IMR-90 (cell line): Measurements from ENCODE around the gene RERE. TPM values are rescaled to one million over a fixed set of nuclear protein-coding genes. Genes with fewer than 3 reads are reported as not detected.

Experiments
- ATAC-seq: fragments of 200-7000 bp; cut with Tn5 transposase; 2 replicates; pipeline ENCODE4 v1.9.1; 2020; ENCODE audit warnings: low read depth, mild to moderate bottlenecking, moderate library complexity
- BruUV-seq: library from RNA; stranded (reverse); fragments of 400-500 nt; replicated peaks from 2 replicates; lab custom pipeline; 2021; lab: Mats Ljungman, UMichigan
- CTCF ChIA-PET: fragments of 300-600 bp; formaldehyde crosslinking; extraction: SDS; loops from one replicate; lab custom pipeline; 2021; ENCODE audit warnings: antibody characterized with exemption; lab: Yijun Ruan, JAX
- POLR2A ChIA-PET: fragments of 300-600 bp; sonication (Branson Sonifier 250); formaldehyde crosslinking; loops from one replicate; lab custom pipeline; 2022; ENCODE audit warnings: antibody characterized with exemption; ENCODE audit not compliant: unreplicated experiment; lab: Charles Lee
- DNase-seq: peaks from one replicate; pipeline ENCODE4 v3.0.0; 2013
- H2AFZ ChIP-seq: replicated peaks from 2 replicates; pipeline ENCODE3; 2013; ENCODE audit warnings: low read length, mild to moderate bottlenecking; ENCODE audit not compliant: poor library complexity
- H2AK5ac ChIP-seq: 2 replicates; pipeline ENCODE4 v1.6.1; 2013; ENCODE audit warnings: low read depth, low read length, inconsistent platforms
- H2AK9ac ChIP-seq: replicated peaks from 2 replicates; pipeline ENCODE3; 2013; ENCODE audit warnings: mild to moderate bottlenecking, low read depth, low read length, moderate library complexity; ENCODE audit not compliant: poor library complexity
- H2BK120ac ChIP-seq: 2 replicates; pipeline ENCODE4 v1.6.1; 2013; ENCODE audit warnings: low read depth, low read length, inconsistent platforms
- H2BK15ac ChIP-seq: 3 replicates; pipeline ENCODE4 v1.6.1; 2013; ENCODE audit warnings: low read depth, low read length, inconsistent platforms
- H2BK20ac ChIP-seq: 2 replicates; pipeline ENCODE4 v1.6.1; 2013; ENCODE audit warnings: low read depth, mild to moderate bottlenecking, inconsistent platforms, low read length, moderate library complexity
- H2BK5ac ChIP-seq: 2 replicates; pipeline ENCODE4 v1.6.1; 2013; ENCODE audit warnings: mild to moderate bottlenecking, low read depth, low read length, inconsistent platforms; ENCODE audit not compliant: poor library complexity, severe bottlenecking
- H3K14ac ChIP-seq: replicated peaks from 2 replicates; pipeline ENCODE4 v1.6.1; 2013; ENCODE audit warnings: low read depth, low read length, inconsistent platforms
- H3K18ac ChIP-seq: 2 replicates; pipeline ENCODE4 v1.6.1; 2013; ENCODE audit warnings: low read depth, low read length, control low read depth
- H3K23ac ChIP-seq: 2 replicates; pipeline ENCODE4 v1.6.1; 2013; ENCODE audit warnings: low read depth, low read length, inconsistent platforms
- H3K27ac ChIP-seq: 2 replicates; pipeline ENCODE4 v1.5.1; 2013; ENCODE audit warnings: mild to moderate bottlenecking, control low read depth, low read length; ENCODE audit not compliant: insufficient read depth
- H3K27me3 ChIP-seq: 2 replicates; pipeline ENCODE4 v1.6.1; 2013; ENCODE audit warnings: low read length; ENCODE audit not compliant: control insufficient read depth, insufficient read depth
- H3K36me3 ChIP-seq: 2 replicates; pipeline ENCODE4 v1.6.1; 2013; ENCODE audit warnings: low read length, mixed read lengths; ENCODE audit not compliant: control insufficient read depth, insufficient read depth
- H3K4ac ChIP-seq: 2 replicates; pipeline ENCODE4 v1.6.1; 2013; ENCODE audit warnings: low read depth, low read length, inconsistent platforms
- H3K4me1 ChIP-seq: 2 replicates; pipeline ENCODE4 v1.6.1; 2013; ENCODE audit warnings: low read length, mixed read lengths; ENCODE audit not compliant: control insufficient read depth, insufficient read depth
- H3K4me2 ChIP-seq: 2 replicates; pipeline ENCODE4 v1.6.1; 2013; ENCODE audit warnings: low read depth, mild to moderate bottlenecking, control low read depth, low read length, moderate library complexity
- H3K4me3 ChIP-seq: 2 replicates; pipeline ENCODE4 v1.5.1; 2013; ENCODE audit warnings: low read depth, mild to moderate bottlenecking, control low read depth, low read length, moderate library complexity; ENCODE audit not compliant: insufficient read depth
- H3K56ac ChIP-seq: 2 replicates; pipeline ENCODE4 v1.6.1; 2013; ENCODE audit warnings: low read length, inconsistent platforms; ENCODE audit not compliant: insufficient read depth; ENCODE audit errors: extremely low read depth
- H3K79me1 ChIP-seq, 2 experiments: 2 replicates each; pipeline ENCODE4 v1.6.1; 2013; ENCODE audit warnings: low read length in 2 of 2, inconsistent platforms in 1 of 2, low read depth in 1 of 2
- H3K9ac ChIP-seq: 2 replicates; pipeline ENCODE4 v1.6.1; 2013; ENCODE audit warnings: low read depth, low read length, control low read depth
- H3K9me1 ChIP-seq: 2 replicates; pipeline ENCODE4 v1.6.1; 2013; ENCODE audit warnings: low read length, inconsistent platforms; ENCODE audit not compliant: insufficient read depth
- H3K9me3 ChIP-seq: 2 replicates; pipeline ENCODE4 v1.6.1; 2013; ENCODE audit warnings: low read length; ENCODE audit not compliant: control insufficient read depth, insufficient read depth
- H4K20me1 ChIP-seq: 2 replicates; pipeline ENCODE4 v1.6.1; 2013; ENCODE audit warnings: low read length, inconsistent platforms; ENCODE audit not compliant: insufficient read depth
- H4K5ac ChIP-seq: 2 replicates; pipeline ENCODE4 v1.6.1; 2013; ENCODE audit warnings: mild to moderate bottlenecking, low read depth, low read length, control low read depth
- H4K8ac ChIP-seq, 2 experiments: 2 replicates each; pipeline ENCODE4 v1.6.1; 2013; ENCODE audit warnings: low read depth in 2 of 2, low read length in 2 of 2, control low read depth in 1 of 2, inconsistent platforms in 1 of 2
- H4K91ac ChIP-seq: 2 replicates; pipeline ENCODE4 v1.6.1; 2013; ENCODE audit warnings: low read depth, low read length, inconsistent platforms; ENCODE audit not compliant: insufficient read depth
- BHLHE40 ChIP-seq: fragments of 150-350 bp; IDR thresholded peaks from 2 replicates; pipeline ENCODE4 v1.6.1; 2016; ENCODE audit warnings: mild to moderate bottlenecking, low read depth, low read length
- CEBPB ChIP-seq: IDR thresholded peaks from 2 replicates; pipeline ENCODE4 v1.6.1; 2012; ENCODE audit warnings: low read depth, low read length, improper control_type of control experiment
- CHD1 ChIP-seq: IDR thresholded peaks from 2 replicates; pipeline ENCODE4 v1.6.1; 2012; ENCODE audit warnings: low read depth, low read length, improper control_type of control experiment
- FOS ChIP-seq: fragments of 150-350 bp; IDR thresholded peaks from 2 replicates; pipeline ENCODE4 v1.6.1; 2016; ENCODE audit warnings: low read depth, low read length
- MAFK ChIP-seq: IDR thresholded peaks from 2 replicates; pipeline ENCODE4 v1.6.1; 2012; ENCODE audit warnings: low read depth, low read length, improper control_type of control experiment
- MAZ ChIP-seq: IDR thresholded peaks from 2 replicates; pipeline ENCODE4 v1.6.1; 2012; ENCODE audit warnings: low read depth, mild to moderate bottlenecking, low read length, improper control_type of control experiment, moderate library complexity, borderline replicate concordance
- MXI1 ChIP-seq: IDR thresholded peaks from 2 replicates; pipeline ENCODE4 v1.6.1; 2012; ENCODE audit warnings: low read depth, mild to moderate bottlenecking, low read length, moderate library complexity, borderline replicate concordance
- NFE2L2 ChIP-seq: fragments of 150-350 bp; IDR thresholded peaks from 2 replicates; pipeline ENCODE4 v1.6.1; 2016; ENCODE audit warnings: low read depth, mild to moderate bottlenecking, low read length
- POLR2A ChIP-seq: IDR thresholded peaks from 2 replicates; pipeline ENCODE4 v1.6.1; 2012; ENCODE audit warnings: mild to moderate bottlenecking, low read depth, low read length
- RAD21 ChIP-seq: IDR thresholded peaks from 2 replicates; pipeline ENCODE4 v1.6.1; 2012; ENCODE audit warnings: low read length, improper control_type of control experiment
- RCOR1 ChIP-seq: IDR thresholded peaks from 2 replicates; pipeline ENCODE4 v1.6.1; 2012; ENCODE audit warnings: mild to moderate bottlenecking, low read length, improper control_type of control experiment; ENCODE audit not compliant: insufficient replicate concordance
- RFX5 ChIP-seq: IDR thresholded peaks from 2 replicates; pipeline ENCODE4 v1.8.0; 2012; ENCODE audit warnings: low read depth, mild to moderate bottlenecking, low read length, moderate library complexity
- SMC3 ChIP-seq: fragments of 150-350 bp; IDR thresholded peaks from 2 replicates; pipeline ENCODE4 v1.6.1; 2016; ENCODE audit warnings: low read depth, mild to moderate bottlenecking, antibody characterized with exemption, low read length, moderate library complexity
- WGBS, 2 experiments: methylation state at CpG; one replicate each; pipeline versions ENCODE4 v1.1.5 to v1.1.7; 2013; ENCODE audit warnings: missing lambda C conversion rate in 2 of 2; ENCODE audit not compliant: insufficient read length in 1 of 2; ENCODE audit errors: extremely low coverage in 2 of 2; 5-methylcytosine and 5-hydroxymethylcytosine counted together
- dilution Hi-C: fragments of 300-500 bp; cut with HindIII; formaldehyde crosslinking; loops from one replicate; pipeline ENCODE4 v1.14.3; 2018; ENCODE audit warnings: low sequenced_read_pairs; ENCODE audit not compliant: unreplicated experiment
- in situ Hi-C: fragments of 300-500 bp; cut with MboI; formaldehyde crosslinking; loops from 3 replicates; pipeline ENCODE4 v1.14.3; 2019; ENCODE audit warnings: low sequenced_read_pairs, inconsistent platforms, mixed read lengths
- intact Hi-C: fragments of 100-400 bp; cut with micrococcal nuclease; formaldehyde crosslinking; loops from 2 replicates; pipeline ENCODE4 v1.10.0; 2022
- polyA plus RNA-seq, 3 experiments: library from polyadenylated mRNA; depleted of rRNA; stranded (reverse); fragments of >200 nt; gene quantifications; 2 replicates each; pipeline ENCODE4 v1.2.3, GENCODE V29; 2012; ENCODE audit warnings: low replicate concordance in 1 of 3
- total RNA-seq: library from RNA; depleted of rRNA; stranded (reverse); fragments of >200 nt; gene quantifications from 2 replicates; pipeline ENCODE4 v1.2.3, GENCODE V29; 2012
- TF ChIP-seq, protein P1 (sequence below): conservative IDR thresholded peaks from 2 replicates; pipeline ENCODE4 v1.5.1; 2012; ENCODE audit warnings: mild to moderate bottlenecking, low read depth, low read length, improper control_type of control experiment
- TF ChIP-seq, protein P2 (sequence below): fragments of 150-350 bp; IDR thresholded peaks from 2 replicates; pipeline ENCODE4 v1.6.1; 2016; ENCODE audit warnings: low read depth, mild to moderate bottlenecking, low read length, moderate library complexity, borderline replicate concordance
- TF ChIP-seq, protein P3 (sequence below): fragments of 150-350 bp; IDR thresholded peaks from 2 replicates; pipeline ENCODE4 v1.6.1; 2017; ENCODE audit warnings: mild to moderate bottlenecking, antibody characterized with exemption, low read length, low read depth

The RERE gene
- total and polyA plus RNA-seq, 2 of the 4 experiments (the other 2 are of a cell fraction): 11.5 to 25.1 TPM

DNA sequence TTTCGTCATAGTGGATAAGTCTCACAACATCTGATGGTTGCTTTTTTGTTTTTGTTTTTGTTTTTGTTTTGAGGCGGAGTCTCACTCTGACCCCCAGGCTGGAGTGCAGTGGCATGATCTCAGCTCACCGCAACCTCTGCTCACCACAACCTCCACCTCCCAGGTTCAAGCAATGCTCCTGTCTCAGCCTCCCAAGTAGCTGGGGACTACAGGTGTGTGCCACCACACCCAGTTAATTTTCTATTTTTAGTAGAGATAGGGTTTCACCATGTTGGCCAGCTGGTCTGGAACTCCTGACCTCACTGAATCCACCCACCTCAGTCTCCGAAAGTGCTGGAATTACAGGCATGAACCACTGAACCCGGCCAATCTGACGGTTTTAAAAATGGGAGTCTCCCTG lies 109.2 kb downstream of the RERE start:
- no peak for ATAC-seq
- Histone ChIP-seq H3K18ac (no peak overlapping the region), H3K4me3 (no peak overlapping the region), H2BK5ac (no peak overlapping the region), H2BK20ac (peak overlapping the region; percentile 12; the same call in 1 of the 2 replicates), H4K20me1 (peaks cover 11% of the 10 kb centered on the region; the same call in 1 of the 2 replicates), H3K27me3 (no peaks in the 10 kb centered on the region), H2BK15ac (peak overlapping the region; percentile 43; the same call in 1 of the 3 replicates), H4K91ac (no peak overlapping the region), H3K79me1 (peaks cover 17 to 34% of the 10 kb centered on the region in 2 experiments; a peak in 3 of 4 replicates), H3K36me3 (no peaks in the 10 kb centered on the region), H3K27ac (no peak overlapping the region), H2AK5ac (peak overlapping the region; percentile 65; the same call in 1 of the 2 replicates), H4K8ac (no peak overlapping the region), H3K9ac (no peak overlapping the region), H3K4ac (no peak overlapping the region), H3K14ac (no peak overlapping the region), H3K56ac (no peak overlapping the region), H3K4me1 (peaks cover 8% of the 10 kb centered on the region), H3K23ac (no peak overlapping the region), H2AK9ac (no peak overlapping the region), H3K9me3 (no peaks in the 10 kb centered on the region), H3K9me1 (peaks cover 6% of the 10 kb centered on the region), H2BK120ac (no peak overlapping the region), H3K4me2 (no peak overlapping the region), H4K5ac (no peak overlapping the region), H2AFZ (no peak overlapping the region)
- in situ Hi-C loops (loop anchor here (25.0 kb wide), 1 partner anchor 721 kb away; no protein-coding TSS in a partner anchor), dilution Hi-C loops (no loop called here), intact Hi-C loops (no loop called here)
- no TSS peak for BruUV-seq
- DNase-seq: no peak
- ChIA-PET POLR2A (interaction anchor here (0.6 kb wide), 1 partner anchor 120 kb away, joined by 3 read pairs; no protein-coding TSS in a partner anchor), CTCF (no interaction called here)
- TF ChIP-seq MAZ (no peak), CEBPB (no peak), RCOR1 (no peak), MAFK (no peak), SMC3 (no peak), RAD21 (no peak), NFE2L2 (no peak), BHLHE40 (no peak), CHD1 (no peak), MXI1 (no peak), RFX5 (no peak), FOS (no peak), POLR2A (no peak)
- TF ChIP-seq, protein P1, sequence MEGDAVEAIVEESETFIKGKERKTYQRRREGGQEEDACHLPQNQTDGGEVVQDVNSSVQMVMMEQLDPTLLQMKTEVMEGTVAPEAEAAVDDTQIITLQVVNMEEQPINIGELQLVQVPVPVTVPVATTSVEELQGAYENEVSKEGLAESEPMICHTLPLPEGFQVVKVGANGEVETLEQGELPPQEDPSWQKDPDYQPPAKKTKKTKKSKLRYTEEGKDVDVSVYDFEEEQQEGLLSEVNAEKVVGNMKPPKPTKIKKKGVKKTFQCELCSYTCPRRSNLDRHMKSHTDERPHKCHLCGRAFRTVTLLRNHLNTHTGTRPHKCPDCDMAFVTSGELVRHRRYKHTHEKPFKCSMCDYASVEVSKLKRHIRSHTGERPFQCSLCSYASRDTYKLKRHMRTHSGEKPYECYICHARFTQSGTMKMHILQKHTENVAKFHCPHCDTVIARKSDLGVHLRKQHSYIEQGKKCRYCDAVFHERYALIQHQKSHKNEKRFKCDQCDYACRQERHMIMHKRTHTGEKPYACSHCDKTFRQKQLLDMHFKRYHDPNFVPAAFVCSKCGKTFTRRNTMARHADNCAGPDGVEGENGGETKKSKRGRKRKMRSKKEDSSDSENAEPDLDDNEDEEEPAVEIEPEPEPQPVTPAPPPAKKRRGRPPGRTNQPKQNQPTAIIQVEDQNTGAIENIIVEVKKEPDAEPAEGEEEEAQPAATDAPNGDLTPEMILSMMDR: no peak
- TF ChIP-seq, protein P2, sequence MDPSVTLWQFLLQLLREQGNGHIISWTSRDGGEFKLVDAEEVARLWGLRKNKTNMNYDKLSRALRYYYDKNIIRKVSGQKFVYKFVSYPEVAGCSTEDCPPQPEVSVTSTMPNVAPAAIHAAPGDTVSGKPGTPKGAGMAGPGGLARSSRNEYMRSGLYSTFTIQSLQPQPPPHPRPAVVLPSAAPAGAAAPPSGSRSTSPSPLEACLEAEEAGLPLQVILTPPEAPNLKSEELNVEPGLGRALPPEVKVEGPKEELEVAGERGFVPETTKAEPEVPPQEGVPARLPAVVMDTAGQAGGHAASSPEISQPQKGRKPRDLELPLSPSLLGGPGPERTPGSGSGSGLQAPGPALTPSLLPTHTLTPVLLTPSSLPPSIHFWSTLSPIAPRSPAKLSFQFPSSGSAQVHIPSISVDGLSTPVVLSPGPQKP: no peak
- TF ChIP-seq, protein P3, sequence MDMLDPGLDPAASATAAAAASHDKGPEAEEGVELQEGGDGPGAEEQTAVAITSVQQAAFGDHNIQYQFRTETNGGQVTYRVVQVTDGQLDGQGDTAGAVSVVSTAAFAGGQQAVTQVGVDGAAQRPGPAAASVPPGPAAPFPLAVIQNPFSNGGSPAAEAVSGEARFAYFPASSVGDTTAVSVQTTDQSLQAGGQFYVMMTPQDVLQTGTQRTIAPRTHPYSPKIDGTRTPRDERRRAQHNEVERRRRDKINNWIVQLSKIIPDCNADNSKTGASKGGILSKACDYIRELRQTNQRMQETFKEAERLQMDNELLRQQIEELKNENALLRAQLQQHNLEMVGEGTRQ: no peak
- 100% methylated on average over 1 of the region's 6 CpGs; no CpG with 5 or more reads in 1 of the 2 experiments for WGBS, 2 experiments
